K562 (cell line): ENCODE results near the gene MLH3. TPM values are rescaled to one million over a fixed set of nuclear protein-coding genes. Genes with fewer than 3 reads are reported as not detected.
A peak's percentile ranks its signal among the peaks of the same experiment; 100 is the strongest.

ENCODE experiments used
- COPS2 ChIP-seq: fragments of 450-650 bp; conservative IDR thresholded peaks from 2 replicates; pipeline ENCODE4 v1.6.1; 2016; ENCODE audit warnings: mild to moderate bottlenecking, moderate library complexity
- JUND ChIP-seq, 2 experiments: IDR thresholded peaks; 2 replicates in 1 of 2; 3 replicates in 1 of 2; pipeline ENCODE4 v1.6.1; 2011; ENCODE audit warnings: borderline replicate concordance in 2 of 2, low read depth in 2 of 2, low read length in 2 of 2, improper control_type of control experiment in 1 of 2, missing biosample characterization in 1 of 2, missing genetic modification characterization in 1 of 2, missing genetic modification reagents in 1 of 2
- NR2C1 ChIP-seq, 2 experiments: fragments of 450-650 bp; IDR thresholded peaks; 2 replicates each; pipeline ENCODE4 v1.6.1; 2017; ENCODE audit warnings: mild to moderate bottlenecking in 2 of 2, antibody characterized with exemption in 1 of 2, inconsistent platforms in 1 of 2, missing compliant biosample characterization in 1 of 2, missing genetic modification characterization in 1 of 2
- PHF8 ChIP-seq: fragments of 200-600 bp; sonication (generic); IDR thresholded peaks from 2 replicates; pipeline ENCODE4 v1.6.1; 2012; ENCODE audit warnings: mixed run types, mild to moderate bottlenecking, inconsistent platforms, low read length, moderate library complexity, borderline replicate concordance
- RBM25 ChIP-seq: fragments of 200-400 bp; formaldehyde crosslinking; IDR thresholded peaks from 2 replicates; pipeline ENCODE4 v1.6.1; 2018; ENCODE audit warnings: low read length, low read depth, moderate library complexity; ENCODE audit not compliant: severe bottlenecking
- RFX1 ChIP-seq: fragments of 450-650 bp; IDR thresholded peaks from 2 replicates; pipeline ENCODE4 v1.6.1; 2016; ENCODE audit warnings: mild to moderate bottlenecking, moderate library complexity
- SIN3B ChIP-seq: fragments of 450-650 bp; IDR thresholded peaks from 2 replicates; pipeline ENCODE4 v1.6.1; 2017; ENCODE audit warnings: low read depth, mild to moderate bottlenecking, moderate library complexity
- TBP ChIP-seq: optimal IDR thresholded peaks from 2 replicates; pipeline ENCODE3; 2011; ENCODE audit warnings: low read depth, low read length, improper control_type of control experiment
- ZBTB7A ChIP-seq: IDR thresholded peaks from 2 replicates; pipeline ENCODE4 v1.6.1; 2011; ENCODE audit warnings: low read depth, mild to moderate bottlenecking, low read length, moderate library complexity, borderline replicate concordance; ENCODE audit not compliant: control insufficient read depth
- polyA plus RNA-seq, 8 experiments: library from polyadenylated mRNA; depleted of rRNA in 4 of 8; stranded (reverse) in 5 of 8; unstranded in 3 of 8; fragments of >200 nt; fragmentation: Nextera tagmentation in 2 of 8; fragmentation: Illumina TruSeq in 1 of 8; extraction: Ambion mirVana in 2 of 8; extraction: Trizol in 1 of 8; gene quantifications; 2 replicates each; pipeline versions ENCODE4 v1.2.1 to v1.2.3, GENCODE V29; 2011 to 2014; ENCODE audit warnings: inconsistent platforms in 1 of 8, missing spikeins in 1 of 8
- total RNA-seq, 7 experiments: library from RNA; depleted of rRNA in 6 of 7; stranded (reverse); fragments of >200 nt in 6 of 7; fragmentation: Illumina TruSeq in 2 of 7; extraction: Trizol in 2 of 7; gene quantifications; 2 replicates each; pipeline versions ENCODE4 v1.2.1 to v1.2.3, GENCODE V29; 2011 to 2021; ENCODE audit warnings: low replicate concordance in 1 of 7
- TF ChIP-seq, protein P1 (sequence below), 2 experiments: IDR thresholded peaks; 2 replicates each; pipeline ENCODE4 v1.6.1; 2012; ENCODE audit warnings: improper control_type of control experiment in 2 of 2, low read depth in 2 of 2, low read length in 2 of 2, borderline replicate concordance in 1 of 2
- TF ChIP-seq, protein P2 (sequence below): sonication (generic); formaldehyde crosslinking; IDR thresholded peaks from 2 replicates; pipeline ENCODE4 v1.8.0; 2022; ENCODE audit warnings: missing genetic modification reagents, mild to moderate bottlenecking, moderate library complexity, borderline replicate concordance
- TF ChIP-seq, protein P3 (sequence below): fragments of 250-450 bp; sonication (Bioruptor Pico); IDR thresholded peaks from 2 replicates; pipeline ENCODE4 v1.8.0; 2021; ENCODE audit warnings: mild to moderate bottlenecking, moderate library complexity
- TF ChIP-seq, protein P4 (sequence below): fragments of 450-650 bp; IDR thresholded peaks from 2 replicates; pipeline ENCODE4 v1.6.1; 2018; ENCODE audit not compliant: partially characterized antibody
- TF ChIP-seq, protein P5 (sequence below): fragments of 450-650 bp; conservative IDR thresholded peaks from 2 replicates; pipeline ENCODE4 v1.6.1; 2016; ENCODE audit warnings: missing genetic modification characterization, low read depth, mild to moderate bottlenecking, control low read depth, missing compliant biosample characterization

Gene MLH3
- total and polyA plus RNA-seq, 9 of the 15 experiments (the other 6 are each of a cell fraction or from before 2014, with no cell fraction given): 5.9 to 15.3 (median 10.7) TPM

DNA sequence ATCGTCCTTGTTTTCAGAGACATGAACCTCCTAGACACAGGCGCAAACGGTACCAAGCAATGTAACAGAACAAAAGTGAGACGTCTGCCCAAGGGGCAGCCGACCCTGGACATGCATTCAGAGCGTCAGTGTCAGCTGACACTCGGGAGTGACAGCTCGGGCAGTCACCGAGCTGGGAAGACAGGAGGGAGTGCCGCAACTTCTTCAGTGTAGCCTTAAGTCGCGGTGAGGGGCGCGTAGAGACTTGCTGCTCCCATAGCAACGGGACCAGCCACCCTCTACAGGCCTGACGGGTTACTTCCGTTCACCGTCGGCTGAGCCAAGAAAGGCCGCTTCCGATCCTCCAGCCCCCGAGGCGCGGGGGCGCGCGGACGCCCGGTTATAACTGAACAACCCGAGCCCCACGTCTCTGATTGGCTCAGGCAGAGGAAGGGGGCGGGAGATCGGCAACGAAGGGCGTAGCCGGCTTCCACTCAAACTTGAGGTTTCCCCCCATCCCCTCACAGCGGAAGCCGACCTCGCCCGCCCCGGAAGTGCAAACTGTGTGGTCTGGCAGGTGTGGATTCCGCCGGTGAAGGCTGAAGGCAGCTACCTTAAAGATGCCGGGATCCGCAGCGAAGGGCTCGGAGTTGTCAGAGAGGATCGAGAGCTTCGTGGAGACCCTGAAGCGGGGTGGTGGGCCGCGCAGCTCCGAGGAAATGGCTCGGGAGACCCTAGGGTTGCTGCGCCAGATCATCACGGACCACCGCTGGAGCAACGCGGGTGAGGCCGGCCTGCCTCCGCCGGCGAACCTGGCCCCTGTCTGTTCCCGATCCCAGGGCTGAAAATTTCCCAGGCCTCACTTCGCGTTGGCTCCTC is 48.6 kb downstream of the MLH3 start, which contains the start of gene EIF2B2 (continued):
- TF ChIP-seq, protein P1, sequence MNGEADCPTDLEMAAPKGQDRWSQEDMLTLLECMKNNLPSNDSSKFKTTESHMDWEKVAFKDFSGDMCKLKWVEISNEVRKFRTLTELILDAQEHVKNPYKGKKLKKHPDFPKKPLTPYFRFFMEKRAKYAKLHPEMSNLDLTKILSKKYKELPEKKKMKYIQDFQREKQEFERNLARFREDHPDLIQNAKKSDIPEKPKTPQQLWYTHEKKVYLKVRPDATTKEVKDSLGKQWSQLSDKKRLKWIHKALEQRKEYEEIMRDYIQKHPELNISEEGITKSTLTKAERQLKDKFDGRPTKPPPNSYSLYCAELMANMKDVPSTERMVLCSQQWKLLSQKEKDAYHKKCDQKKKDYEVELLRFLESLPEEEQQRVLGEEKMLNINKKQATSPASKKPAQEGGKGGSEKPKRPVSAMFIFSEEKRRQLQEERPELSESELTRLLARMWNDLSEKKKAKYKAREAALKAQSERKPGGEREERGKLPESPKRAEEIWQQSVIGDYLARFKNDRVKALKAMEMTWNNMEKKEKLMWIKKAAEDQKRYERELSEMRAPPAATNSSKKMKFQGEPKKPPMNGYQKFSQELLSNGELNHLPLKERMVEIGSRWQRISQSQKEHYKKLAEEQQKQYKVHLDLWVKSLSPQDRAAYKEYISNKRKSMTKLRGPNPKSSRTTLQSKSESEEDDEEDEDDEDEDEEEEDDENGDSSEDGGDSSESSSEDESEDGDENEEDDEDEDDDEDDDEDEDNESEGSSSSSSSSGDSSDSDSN (IDR thresholded peaks at IDR 0.05; ENCODE audit: borderline replicate concordance in 1 of 2, low read depth in 2 of 2, low read length in 2 of 2): peak in 1 of 2 experiments; percentile 39; a peak in 1 of 4 replicates
- TF ChIP-seq PHF8 (peak; percentile 82; the same call in 1 of the 2 replicates), SIN3B (peak; percentile 88), RBM25 (peak; percentile 54), RFX1 (peak; percentile 93), ZBTB7A (peak; percentile 74; the same call in 1 of the 2 replicates), COPS2 (no peak), JUND (IDR thresholded peaks at IDR 0.05; ENCODE audit: borderline replicate concordance, low read depth, low read length) (peak; percentile 34; the same call in 1 of the 2 replicates), JUND (tag; IDR thresholded peaks at IDR 0.05; ENCODE audit: borderline replicate concordance, low read depth, low read length) (no peak), TBP (peak; percentile 29), NR2C1 (IDR thresholded peaks at IDR 0.05) (peak; percentile 98), NR2C1 (tag; IDR thresholded peaks at IDR 0.05) (peak; percentile 98)
- TF ChIP-seq, protein P2, sequence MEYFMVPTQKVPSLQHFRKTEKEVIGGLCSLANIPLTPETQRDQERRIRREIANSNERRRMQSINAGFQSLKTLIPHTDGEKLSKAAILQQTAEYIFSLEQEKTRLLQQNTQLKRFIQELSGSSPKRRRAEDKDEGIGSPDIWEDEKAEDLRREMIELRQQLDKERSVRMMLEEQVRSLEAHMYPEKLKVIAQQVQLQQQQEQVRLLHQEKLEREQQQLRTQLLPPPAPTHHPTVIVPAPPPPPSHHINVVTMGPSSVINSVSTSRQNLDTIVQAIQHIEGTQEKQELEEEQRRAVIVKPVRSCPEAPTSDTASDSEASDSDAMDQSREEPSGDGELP (CRISPR knock-in tag): peak; percentile 88
- TF ChIP-seq, protein P3, sequence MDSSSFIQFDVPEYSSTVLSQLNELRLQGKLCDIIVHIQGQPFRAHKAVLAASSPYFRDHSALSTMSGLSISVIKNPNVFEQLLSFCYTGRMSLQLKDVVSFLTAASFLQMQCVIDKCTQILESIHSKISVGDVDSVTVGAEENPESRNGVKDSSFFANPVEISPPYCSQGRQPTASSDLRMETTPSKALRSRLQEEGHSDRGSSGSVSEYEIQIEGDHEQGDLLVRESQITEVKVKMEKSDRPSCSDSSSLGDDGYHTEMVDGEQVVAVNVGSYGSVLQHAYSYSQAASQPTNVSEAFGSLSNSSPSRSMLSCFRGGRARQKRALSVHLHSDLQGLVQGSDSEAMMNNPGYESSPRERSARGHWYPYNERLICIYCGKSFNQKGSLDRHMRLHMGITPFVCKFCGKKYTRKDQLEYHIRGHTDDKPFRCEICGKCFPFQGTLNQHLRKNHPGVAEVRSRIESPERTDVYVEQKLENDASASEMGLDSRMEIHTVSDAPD (CRISPR knock-in tag): no peak
- TF ChIP-seq, protein P4, sequence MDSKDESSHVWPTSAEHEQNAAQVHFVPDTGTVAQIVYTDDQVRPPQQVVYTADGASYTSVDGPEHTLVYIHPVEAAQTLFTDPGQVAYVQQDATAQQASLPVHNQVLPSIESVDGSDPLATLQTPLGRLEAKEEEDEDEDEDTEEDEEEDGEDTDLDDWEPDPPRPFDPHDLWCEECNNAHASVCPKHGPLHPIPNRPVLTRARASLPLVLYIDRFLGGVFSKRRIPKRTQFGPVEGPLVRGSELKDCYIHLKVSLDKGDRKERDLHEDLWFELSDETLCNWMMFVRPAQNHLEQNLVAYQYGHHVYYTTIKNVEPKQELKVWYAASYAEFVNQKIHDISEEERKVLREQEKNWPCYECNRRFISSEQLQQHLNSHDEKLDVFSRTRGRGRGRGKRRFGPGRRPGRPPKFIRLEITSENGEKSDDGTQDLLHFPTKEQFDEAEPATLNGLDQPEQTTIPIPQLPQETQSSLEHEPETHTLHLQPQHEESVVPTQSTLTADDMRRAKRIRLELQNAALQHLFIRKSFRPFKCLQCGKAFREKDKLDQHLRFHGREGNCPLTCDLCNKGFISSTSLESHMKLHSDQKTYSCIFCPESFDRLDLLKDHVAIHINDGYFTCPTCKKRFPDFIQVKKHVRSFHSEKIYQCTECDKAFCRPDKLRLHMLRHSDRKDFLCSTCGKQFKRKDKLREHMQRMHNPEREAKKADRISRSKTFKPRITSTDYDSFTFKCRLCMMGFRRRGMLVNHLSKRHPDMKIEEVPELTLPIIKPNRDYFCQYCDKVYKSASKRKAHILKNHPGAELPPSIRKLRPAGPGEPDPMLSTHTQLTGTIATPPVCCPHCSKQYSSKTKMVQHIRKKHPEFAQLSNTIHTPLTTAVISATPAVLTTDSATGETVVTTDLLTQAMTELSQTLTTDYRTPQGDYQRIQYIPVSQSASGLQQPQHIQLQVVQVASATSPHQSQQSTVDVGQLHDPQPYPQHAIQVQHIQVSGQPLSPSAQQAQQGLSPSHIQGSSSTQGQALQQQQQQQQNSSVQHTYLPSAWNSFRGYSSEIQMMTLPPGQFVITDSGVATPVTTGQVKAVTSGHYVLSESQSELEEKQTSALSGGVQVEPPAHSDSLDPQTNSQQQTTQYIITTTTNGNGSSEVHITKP: peak; percentile 59
- TF ChIP-seq, protein P5, sequence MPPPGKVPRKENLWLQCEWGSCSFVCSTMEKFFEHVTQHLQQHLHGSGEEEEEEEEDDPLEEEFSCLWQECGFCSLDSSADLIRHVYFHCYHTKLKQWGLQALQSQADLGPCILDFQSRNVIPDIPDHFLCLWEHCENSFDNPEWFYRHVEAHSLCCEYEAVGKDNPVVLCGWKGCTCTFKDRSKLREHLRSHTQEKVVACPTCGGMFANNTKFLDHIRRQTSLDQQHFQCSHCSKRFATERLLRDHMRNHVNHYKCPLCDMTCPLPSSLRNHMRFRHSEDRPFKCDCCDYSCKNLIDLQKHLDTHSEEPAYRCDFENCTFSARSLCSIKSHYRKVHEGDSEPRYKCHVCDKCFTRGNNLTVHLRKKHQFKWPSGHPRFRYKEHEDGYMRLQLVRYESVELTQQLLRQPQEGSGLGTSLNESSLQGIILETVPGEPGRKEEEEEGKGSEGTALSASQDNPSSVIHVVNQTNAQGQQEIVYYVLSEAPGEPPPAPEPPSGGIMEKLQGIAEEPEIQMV (tag): no peak
